NOMO-1 treated with DMSO at 0.1 percent for 48 hours (cell line): ENCODE results near the gene COL4A3.
A peak's percentile ranks its signal among the peaks of the same experiment; 100 is the strongest.
"Not testable (repeated sequence)": the region's sequence is repeated elsewhere in the genome, so short reads cannot be mapped to it uniquely, and the experiment has no call there.

Experiments used
- DNase-seq: peaks from one replicate; lab custom pipeline; 2025; ENCODE audit not compliant: unreplicated experiment; lab: John Stamatoyannopoulos, UW

The COL4A3 gene

GRCh38 chr2:227154986-227155774 is 9.2 kb upstream of the COL4A3 start:
- no peak for DNase-seq

GRCh38 chr2:227160164-227160563 is 4.3 kb upstream of the COL4A3 start:
- DNase-seq = no peak

- no peak for DNase-seq
Observed at GRCh38 chr2:227161947-227162346, 2.5 kb upstream of the COL4A3 start.

GRCh38 chr2:227163485-227163997 is 883 bp upstream of the COL4A3 start:
- no peak for DNase-seq

GRCh38 chr2:227164763-227165291 is 403 bp downstream of the COL4A3 start:
- no peak for DNase-seq

- DNase-seq = not testable (repeated sequence)
Observed at GRCh38 chr2:227171779-227172178, 7.4 kb downstream of the COL4A3 start.

- no peak for DNase-seq
Observed at GRCh38 chr2:227177592-227178336, 13.3 kb downstream of the COL4A3 start.

GRCh38 chr2:227179988-227180685 is 15.7 kb downstream of the COL4A3 start:
- DNase-seq = no peak

GRCh38 chr2:227180770-227181169 is 16.3 kb downstream of the COL4A3 start:
- DNase-seq = no peak

- DNase-seq = no peak
Observed at GRCh38 chr2:227182765-227183164, 18.3 kb downstream of the COL4A3 start.

- DNase-seq = no peak
Observed at GRCh38 chr2:227183657-227184367, 19.4 kb downstream of the COL4A3 start.

GRCh38 chr2:227185615-227186232 is 21.3 kb downstream of the COL4A3 start:
- no peak for DNase-seq

GRCh38 chr2:227186751-227187150 is 22.3 kb downstream of the COL4A3 start:
- DNase-seq = no peak

GRCh38 chr2:227188292-227188691 is 23.9 kb downstream of the COL4A3 start:
- DNase-seq = peak; percentile 63

- DNase-seq = no peak
Observed at GRCh38 chr2:227191367-227191766, 26.9 kb downstream of the COL4A3 start.

GRCh38 chr2:227192491-227192890 is 28.1 kb downstream of the COL4A3 start:
- no peak for DNase-seq

GRCh38 chr2:227194219-227194618 is 29.8 kb downstream of the COL4A3 start:
- DNase-seq = no peak

GRCh38 chr2:227198866-227199265 is 34.4 kb downstream of the COL4A3 start:
- no peak for DNase-seq

GRCh38 chr2:227201771-227202170 is 37.3 kb downstream of the COL4A3 start:
- no peak for DNase-seq

- no peak for DNase-seq
Observed at GRCh38 chr2:227204452-227204851, 40.0 kb downstream of the COL4A3 start.
